Stimulated activated CD4-positive, alpha-beta T cell treated with anti-CD3 and anti-CD28 coated beads, Interleukin-15, amount 100 ng/mL, for 1 hour (primary cell): ENCODE results near the gene PDE11A.

ENCODE experiments used
- DNase-seq, 2 donors: peaks; one replicate each; pipeline ENCODE4 v3.0.0-alpha.2; 2020; ENCODE audit warnings: low read depth in 1 of 2, low spot score in 1 of 2

The PDE11A gene

GRCh38 chr2:177582000-177582399 lies 490.6 kb downstream of the PDE11A start:
- DNase-seq, result no peak

- no peak for DNase-seq
These were observed 493.0 kb downstream of the PDE11A start for GRCh38 chr2:177579486-177580036.

- no peak for DNase-seq
These were observed 494.1 kb downstream of the PDE11A start for GRCh38 chr2:177578454-177578853.

GRCh38 chr2:177577075-177577474 lies 495.5 kb downstream of the PDE11A start:
- DNase-seq, result no peak

GRCh38 chr2:177575358-177575757 lies 497.2 kb downstream of the PDE11A start:
- no peak for DNase-seq

- no peak for DNase-seq
These were observed 498.2 kb downstream of the PDE11A start for GRCh38 chr2:177574356-177574755.
